Measurements from ENCODE around the gene PPIL4.

DNA sequence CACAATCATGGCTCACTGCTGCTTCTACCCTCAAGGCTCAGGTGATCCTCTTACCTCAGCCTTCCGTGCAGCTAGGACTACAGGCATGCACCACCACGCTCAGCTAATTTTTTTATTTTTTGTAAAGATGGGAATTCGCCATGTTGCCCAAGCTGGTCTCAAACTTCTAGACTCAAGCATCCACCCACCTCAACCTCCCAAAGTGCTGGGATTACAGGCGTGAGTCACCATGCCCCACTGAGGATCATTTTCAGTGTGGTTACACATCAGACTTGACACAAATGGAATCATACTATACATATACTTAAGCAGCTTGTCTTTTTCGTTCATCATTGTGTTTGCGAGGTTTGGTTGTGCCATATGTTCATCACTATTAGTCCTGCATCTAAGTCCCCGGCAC, 87.6 kb downstream of the PPIL4 start:
- TF ChIP-seq, protein P1, sequence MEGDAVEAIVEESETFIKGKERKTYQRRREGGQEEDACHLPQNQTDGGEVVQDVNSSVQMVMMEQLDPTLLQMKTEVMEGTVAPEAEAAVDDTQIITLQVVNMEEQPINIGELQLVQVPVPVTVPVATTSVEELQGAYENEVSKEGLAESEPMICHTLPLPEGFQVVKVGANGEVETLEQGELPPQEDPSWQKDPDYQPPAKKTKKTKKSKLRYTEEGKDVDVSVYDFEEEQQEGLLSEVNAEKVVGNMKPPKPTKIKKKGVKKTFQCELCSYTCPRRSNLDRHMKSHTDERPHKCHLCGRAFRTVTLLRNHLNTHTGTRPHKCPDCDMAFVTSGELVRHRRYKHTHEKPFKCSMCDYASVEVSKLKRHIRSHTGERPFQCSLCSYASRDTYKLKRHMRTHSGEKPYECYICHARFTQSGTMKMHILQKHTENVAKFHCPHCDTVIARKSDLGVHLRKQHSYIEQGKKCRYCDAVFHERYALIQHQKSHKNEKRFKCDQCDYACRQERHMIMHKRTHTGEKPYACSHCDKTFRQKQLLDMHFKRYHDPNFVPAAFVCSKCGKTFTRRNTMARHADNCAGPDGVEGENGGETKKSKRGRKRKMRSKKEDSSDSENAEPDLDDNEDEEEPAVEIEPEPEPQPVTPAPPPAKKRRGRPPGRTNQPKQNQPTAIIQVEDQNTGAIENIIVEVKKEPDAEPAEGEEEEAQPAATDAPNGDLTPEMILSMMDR (IDR thresholded peaks at IDR 0.05; ENCODE audit: low read depth, low read length, poor library complexity, severe bottlenecking), result no peak
- no peak for TF ChIP-seq EZH2phosphoT487 (IDR thresholded peaks at IDR 0.05; ENCODE audit: borderline replicate concordance, low read length)
